Thyroid gland (tissue), 4 donors: ENCODE data around the gene C2CD3. TPM values are rescaled to one million over a fixed set of nuclear protein-coding genes. Genes with fewer than 3 reads are reported as not detected.
A peak's percentile ranks its signal among the peaks of the same experiment; 100 is the strongest.
"Not testable (repeated sequence)": the region's sequence is repeated elsewhere in the genome, so short reads cannot be mapped to it uniquely, and the experiment has no call there.

Source experiments
- DNase-seq, 2 donors: peaks; one replicate each; pipeline ENCODE4 v3.0.0-alpha.2; 2019
- H3K27ac ChIP-seq, 3 donors: fragments of 200-600 bp; sonication (generic); 1 replicate in 2 of 3; 2 replicates in 1 of 3; pipeline ENCODE4 v1.5.1; 2016 to 2019; ENCODE audit warnings: mild to moderate bottlenecking in 1 of 3, moderate library complexity in 1 of 3
- H3K27me3 ChIP-seq: fragments of 200-600 bp; sonication (generic); one replicate; pipeline ENCODE4 v1.5.1; 2019
- H3K36me3 ChIP-seq, 2 donors: fragments of 200-600 bp; sonication (generic); one replicate each; pipeline ENCODE4 v1.5.1; 2016 to 2019
- H3K4me1 ChIP-seq, 2 donors: fragments of 200-600 bp; sonication (generic); one replicate each; pipeline ENCODE4 v1.5.1; 2017 to 2019
- H3K4me3 ChIP-seq, 3 donors: fragments of 200-600 bp; sonication (generic); replicated peaks in 1 of 3; 1 replicate in 2 of 3; 2 replicates in 1 of 3; pipeline ENCODE4 v1.5.1; 2016; ENCODE audit warnings: mild to moderate bottlenecking in 1 of 3
- H3K9me3 ChIP-seq: fragments of 200-600 bp; sonication (generic); one replicate; pipeline ENCODE4 v1.5.1; 2017
- CTCF ChIP-seq, 6 experiments: fragments of 200-600 bp in 3 of 6; fragments of 450-650 bp in 3 of 6; sonication (generic) in 3 of 6; IDR thresholded peaks; one replicate each; pipeline ENCODE4 v1.5.1; 2016 to 2019; ENCODE audit warnings: antibody characterized with exemption in 6 of 6, mild to moderate bottlenecking in 2 of 6, inconsistent platforms in 1 of 6, moderate library complexity in 1 of 6
- POLR2A ChIP-seq, 2 donors: fragments of 450-650 bp; IDR thresholded peaks; one replicate each; pipeline ENCODE4 v1.6.1; 2017; ENCODE audit warnings: antibody characterized with exemption in 2 of 2, mild to moderate bottlenecking in 2 of 2, moderate library complexity in 1 of 2
- WGBS, 2 donors: methylation state at CpG; one replicate each; pipeline ENCODE4 v1.1.5; 2017; 5-methylcytosine and 5-hydroxymethylcytosine counted together
- intact Hi-C: fragments of 100-400 bp; cut with DNase I; formaldehyde crosslinking; loops from one replicate; pipeline ENCODE4 v1.15.1; 2023
- total RNA-seq, 4 donors: library from RNA; depleted of rRNA; stranded (reverse); fragments of >200 nt; gene quantifications; one replicate each; pipeline ENCODE4 v1.2.3, GENCODE V29; 2016

The C2CD3 gene
- total RNA-seq, 4 donors from 2014 or later: 37.8 to 85.8 (median 40.7) TPM

- H3K9me3 ChIP-seq: no peaks in the 10 kb centered on the region
- no peak overlapping the region for H3K4me3 ChIP-seq
- intact Hi-C loops: no loop called here
- WGBS, 2 donors: 95% methylated on average over 6 of the region's 6 CpGs
- no peak for DNase-seq
- peaks cover 6 to 7% of the 10 kb centered on the region in 2 donors for H3K4me1 ChIP-seq
- no peaks in the 10 kb centered on the region for H3K36me3 ChIP-seq
- no peaks in the 10 kb centered on the region for H3K27me3 ChIP-seq
- H3K27ac ChIP-seq: no peak overlapping the region
- TF ChIP-seq CTCF (IDR thresholded peaks at IDR 0.05) (no peak), POLR2A (IDR thresholded peaks at IDR 0.05) (no peak)
Observed at GRCh38 chr11:73989156-73989555, 181.6 kb downstream of the C2CD3 start.

- 93 to 95% methylated on average over 7 of the region's 7 CpGs for WGBS, 2 donors
- Histone ChIP-seq H3K36me3 (no peaks in the 10 kb centered on the region), H3K9me3 (no peaks in the 10 kb centered on the region), H3K4me3 (no peak overlapping the region), H3K27me3 (no peaks in the 10 kb centered on the region), H3K27ac (no peak overlapping the region), H3K4me1 (peaks cover 6 to 15% of the 10 kb centered on the region in 2 donors)
- no peak for DNase-seq
- intact Hi-C loops: no loop called here
- TF ChIP-seq POLR2A (IDR thresholded peaks at IDR 0.05) (no peak), CTCF (IDR thresholded peaks at IDR 0.05) (no peak)
Observed at GRCh38 chr11:73988227-73988626, 182.6 kb downstream of the C2CD3 start.

- DNase-seq, intact Hi-C loops, H3K27ac ChIP-seq, H3K36me3 ChIP-seq, H3K4me3 ChIP-seq, H3K27me3 ChIP-seq, H3K9me3 ChIP-seq: not testable (repeated sequence)
- H3K4me1 ChIP-seq: peaks cover 11 to 15% of the 10 kb centered on the region in 2 donors
- WGBS, 2 donors: 94 to 96% methylated on average over 4 of the region's 4 CpGs
Observed at GRCh38 chr11:73985661-73986060, 185.1 kb downstream of the C2CD3 start.

- DNase-seq: no peak
- Histone ChIP-seq H3K27me3 (no peaks in the 10 kb centered on the region), H3K4me1 (peaks cover 21 to 27% of the 10 kb centered on the region in 2 donors), H3K27ac (peak overlapping the region; percentile 83 to 93 (median 92)), H3K4me3 (peak overlapping the region in 1 of 3 donors; percentile 51), H3K36me3 (no peaks in the 10 kb centered on the region), H3K9me3 (no peaks in the 10 kb centered on the region)
- intact Hi-C loops: loop anchor here (5.0 kb wide), 1 partner anchor 38 kb away; no protein-coding TSS in a partner anchor
- WGBS, 2 donors: 58 to 69% methylated on average over 16 to 18 of the region's 18 CpGs
- TF ChIP-seq POLR2A (IDR thresholded peaks at IDR 0.05) (no peak), CTCF (IDR thresholded peaks at IDR 0.05) (no peak)
Observed at GRCh38 chr11:73983741-73984538, 186.9 kb downstream of the C2CD3 start.

GRCh38 chr11:73982990-73983740 is 187.6 kb downstream of the C2CD3 start:
- Histone ChIP-seq H3K9me3 (no peaks in the 10 kb centered on the region), H3K27me3 (no peaks in the 10 kb centered on the region), H3K36me3 (peaks cover 1 to 5% of the 10 kb centered on the region in 2 donors), H3K27ac (peak overlapping the region; percentile 83 to 93 (median 92)), H3K4me1 (peaks cover 21 to 28% of the 10 kb centered on the region in 2 donors), H3K4me3 (peak overlapping the region; percentile 18 to 76 (median 51))
- 0 to 1% methylated on average over 24 to 44 of the region's 56 CpGs for WGBS, 2 donors
- TF ChIP-seq CTCF (IDR thresholded peaks at IDR 0.05) (no peak), POLR2A (IDR thresholded peaks at IDR 0.05) (peak; percentile 60 to 73)
- DNase-seq: peak; percentile 95
- intact Hi-C loops: loop anchor here (5.0 kb wide), 1 partner anchor 39 kb away; no protein-coding TSS in a partner anchor
